Posterior cingulate gyrus (tissue), 11 donors: Measurements from ENCODE around the gene SEC61B.

Source experiments
- DNase-seq, 10 donors: peaks; one replicate each; pipeline versions ENCODE4 v3.0.0 to v3.0.0-alpha.2; 2020 to 2021; ENCODE audit warnings: mixed read lengths in 3 of 10
- intact Hi-C: fragments of 100-400 bp; cut with DNase I; formaldehyde crosslinking; loops from one replicate; pipeline ENCODE4 v1.15.1; 2023

Gene SEC61B

GRCh38 chr9:99221621-99222415 is at the start of gene SEC61B, which contains the start of gene ALG2:
SEC61B (plus strand) TSS chr9:99222282; CDS start chr9:99222364, 82 bp downstream.
ALG2 (minus strand) TSS chr9:99221942; CDS start chr9:99221894, 48 bp downstream.
- intact Hi-C loops: loop anchor here (2.0 to 5.0 kb wide), 2 partner anchors 37 to 600 kb away; partner anchors contain the start of gene NR4A3
- peak; percentile 91 to 99 (median 94) for DNase-seq

DNA sequence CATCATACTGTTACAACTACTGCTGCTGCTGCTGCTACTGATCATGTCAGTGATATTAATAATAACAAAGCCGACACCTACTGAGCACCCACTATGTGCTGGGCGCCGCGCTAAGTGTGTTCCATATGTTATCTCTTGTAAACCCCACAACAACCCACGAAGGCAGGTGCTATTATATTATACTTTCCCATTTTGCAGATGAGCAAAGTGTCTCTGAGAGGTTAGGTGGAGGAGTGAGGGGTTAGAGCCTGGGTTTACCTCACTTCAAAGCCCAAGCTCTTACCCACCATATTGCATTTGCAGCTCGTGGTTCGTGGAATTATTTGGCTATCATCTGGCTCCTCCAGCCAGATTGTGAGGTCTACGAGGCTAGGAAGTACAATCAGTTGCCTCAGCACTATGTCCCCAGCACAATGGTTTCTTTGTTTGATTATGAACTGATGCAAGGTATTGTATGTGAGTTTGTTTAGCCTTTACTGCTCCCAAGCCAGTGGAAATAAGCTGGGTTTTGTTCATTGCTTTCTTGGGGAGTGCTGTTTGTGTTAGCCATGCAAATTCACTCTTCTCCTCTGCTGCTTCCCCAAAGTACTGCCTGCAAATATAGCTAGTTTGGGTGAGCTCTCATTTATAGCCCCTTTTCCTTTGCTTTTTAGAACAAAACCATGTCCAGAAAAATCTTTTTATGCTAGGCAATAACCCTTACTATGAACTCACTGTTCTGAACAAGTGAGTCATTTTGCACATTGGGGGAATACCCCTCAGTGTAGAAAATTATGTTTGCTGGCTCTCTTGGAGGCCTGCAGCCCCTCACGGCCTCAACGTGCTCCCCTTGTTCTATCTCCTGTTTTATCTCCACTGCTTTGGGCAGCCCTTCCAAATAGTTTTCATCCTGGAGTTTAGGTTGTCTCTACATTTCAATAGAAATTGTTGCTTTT is 48.2 kb upstream of the SEC61B start:
- DNase-seq: no peak
- intact Hi-C loops: no loop called here

GRCh38 chr9:99176527-99177013 is 45.5 kb upstream of the SEC61B start:
- DNase-seq: no peak
- intact Hi-C loops: no loop called here

GRCh38 chr9:99177576-99178366 is 44.3 kb upstream of the SEC61B start:
- intact Hi-C loops: no loop called here
- DNase-seq: no peak

DNA sequence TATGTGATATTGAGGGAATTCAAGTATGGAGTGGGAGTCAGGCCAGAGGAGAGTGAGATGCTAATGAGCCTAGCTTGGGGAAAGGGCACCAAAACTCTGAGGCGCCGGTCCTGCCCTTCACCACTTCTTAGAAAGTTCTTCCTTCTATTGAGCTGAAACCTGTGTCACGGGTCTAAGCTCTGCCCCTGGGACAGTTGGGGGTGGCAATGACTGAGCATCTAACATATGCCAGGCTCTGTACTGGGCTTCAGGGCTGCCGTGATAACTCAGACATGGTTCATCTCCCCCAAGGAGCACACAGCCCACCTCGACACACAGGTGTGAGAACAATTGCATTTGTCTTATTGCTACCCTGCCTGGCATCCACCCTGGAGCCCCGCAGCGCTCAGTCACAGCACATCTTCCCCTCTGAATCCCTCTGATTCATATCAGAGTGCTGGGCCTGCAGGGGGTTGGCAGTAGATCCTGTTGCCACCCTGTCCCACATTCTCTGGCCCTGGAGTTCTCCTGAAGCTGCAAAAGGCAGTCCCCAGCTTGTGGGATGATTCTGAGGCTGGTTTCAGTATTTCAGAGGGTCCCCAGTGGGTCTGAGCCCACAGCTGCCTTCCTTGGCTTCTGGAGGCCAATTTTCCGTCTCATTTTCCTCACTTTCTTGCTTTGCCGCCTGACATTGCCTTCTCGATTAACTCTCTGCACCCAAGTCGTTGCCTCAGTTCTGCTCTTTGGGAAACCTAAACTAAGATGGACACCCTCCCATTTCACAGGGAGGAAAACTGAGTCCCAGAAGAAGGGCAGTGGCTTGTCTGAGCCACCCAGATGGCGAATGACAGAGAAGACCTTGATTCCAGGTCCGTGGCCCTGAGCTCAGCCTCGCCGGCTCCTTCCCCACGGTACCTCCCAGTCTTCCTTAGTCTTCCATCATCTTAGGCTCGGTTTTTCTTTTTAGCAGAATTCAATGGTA is 42.9 kb upstream of the SEC61B start:
- DNase-seq: no peak
- intact Hi-C loops: no loop called here

GRCh38 chr9:99180199-99180598 is 41.9 kb upstream of the SEC61B start:
- DNase-seq: no peak
- intact Hi-C loops: loop anchor here (5.0 to 10.0 kb wide), 2 partner anchors 85 to 1142 kb away; no protein-coding TSS in a partner anchor

GRCh38 chr9:99180662-99181061 is 41.4 kb upstream of the SEC61B start:
- no peak for DNase-seq
- intact Hi-C loops: loop anchor here (5.0 to 10.0 kb wide), 2 partner anchors 84 to 1142 kb away; no protein-coding TSS in a partner anchor

GRCh38 chr9:99181206-99181605 is 40.9 kb upstream of the SEC61B start:
- intact Hi-C loops: loop anchor here (5.0 to 10.0 kb wide), 2 partner anchors 84 to 1141 kb away; no protein-coding TSS in a partner anchor
- DNase-seq: no peak

DNA sequence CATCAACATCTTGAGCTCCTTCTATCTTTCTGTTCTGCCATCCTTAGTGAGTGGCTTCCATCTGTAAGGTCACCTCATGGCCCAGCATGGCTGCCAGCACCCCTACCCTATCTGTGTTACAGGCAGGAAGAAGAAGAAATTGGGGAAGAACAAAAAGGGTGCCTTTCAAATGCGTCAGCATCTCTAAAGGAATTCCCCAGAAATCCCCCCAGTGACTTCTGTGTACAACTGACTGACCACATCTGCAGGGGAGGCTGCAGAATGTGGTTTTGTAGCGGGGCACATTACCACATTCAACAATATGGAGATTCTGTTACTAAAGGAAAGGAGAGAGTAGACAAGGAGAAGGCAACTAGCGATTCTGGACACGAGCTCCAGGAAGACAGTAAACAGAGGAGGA is 40.5 kb upstream of the SEC61B start:
- no peak for DNase-seq
- intact Hi-C loops: loop anchor here (5.0 to 10.0 kb wide), 2 partner anchors 83 to 1141 kb away; no protein-coding TSS in a partner anchor

DNA sequence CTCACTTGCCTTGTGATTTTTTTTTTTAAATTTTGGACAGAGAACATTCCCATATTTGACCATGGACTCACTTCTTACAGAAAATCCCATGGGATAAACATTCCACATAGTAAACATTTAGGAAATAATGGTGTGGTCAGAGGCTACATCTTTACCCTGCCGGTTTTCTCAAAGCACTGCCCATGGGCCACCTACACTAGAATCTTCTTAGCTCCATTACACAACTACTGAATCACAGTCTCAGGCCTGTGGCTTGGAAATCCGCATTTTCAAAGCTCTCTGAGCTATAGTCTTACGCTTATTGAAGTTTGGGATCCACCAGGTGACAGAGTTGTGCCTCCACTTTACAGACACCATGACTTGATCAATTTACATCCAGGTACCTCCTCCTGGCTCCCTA is 39.7 kb upstream of the SEC61B start:
- intact Hi-C loops: loop anchor here (5.0 to 10.0 kb wide), 2 partner anchors 82 to 1140 kb away; no protein-coding TSS in a partner anchor
- no peak for DNase-seq

DNA sequence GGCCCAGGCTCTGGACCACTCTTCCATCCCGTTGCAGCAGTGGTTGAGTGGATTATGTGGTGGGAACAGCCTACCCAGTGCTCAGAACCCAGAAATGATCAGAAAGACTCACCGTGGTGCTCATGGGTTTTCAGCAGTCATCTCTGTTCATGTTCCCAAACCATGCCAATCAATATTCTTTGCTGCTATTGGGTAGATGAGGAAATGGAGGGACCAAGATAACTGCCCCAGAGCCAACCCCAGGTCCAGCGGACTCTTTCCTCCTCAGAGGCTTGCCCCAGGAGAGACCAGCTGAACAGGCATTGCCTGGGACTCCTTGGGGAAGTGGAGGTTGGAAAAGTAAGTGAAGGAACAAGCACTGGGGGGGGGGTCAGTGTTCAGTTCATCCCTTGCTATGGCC is 38.5 kb upstream of the SEC61B start:
- intact Hi-C loops: loop anchor here (2.0 to 10.0 kb wide), 3 partner anchors 37 to 1139 kb away; partner anchors contain the start of gene ALG2
- no peak for DNase-seq

DNA sequence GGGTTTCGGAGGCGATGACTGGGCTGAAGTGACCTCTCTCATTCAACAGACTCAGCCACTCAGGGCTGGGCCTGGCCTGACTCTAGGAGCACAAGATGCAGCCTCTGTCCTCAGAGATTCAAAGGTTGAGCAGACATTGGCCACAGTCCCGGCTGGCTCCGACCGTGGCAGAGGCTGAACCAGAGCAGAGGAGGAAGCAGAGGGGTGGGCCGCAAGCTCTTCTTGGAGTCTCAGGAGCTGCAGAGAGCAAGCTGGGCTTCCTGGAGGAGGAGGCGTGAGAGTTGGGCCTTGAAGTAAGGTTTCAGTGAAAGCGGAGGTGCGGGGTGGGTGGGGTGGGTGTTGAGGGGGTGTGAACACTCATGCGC is 38.0 kb upstream of the SEC61B start:
- intact Hi-C loops: loop anchor here (2.0 to 10.0 kb wide), 3 partner anchors 37 to 1138 kb away; partner anchors contain the start of gene ALG2
- DNase-seq: no peak

DNA sequence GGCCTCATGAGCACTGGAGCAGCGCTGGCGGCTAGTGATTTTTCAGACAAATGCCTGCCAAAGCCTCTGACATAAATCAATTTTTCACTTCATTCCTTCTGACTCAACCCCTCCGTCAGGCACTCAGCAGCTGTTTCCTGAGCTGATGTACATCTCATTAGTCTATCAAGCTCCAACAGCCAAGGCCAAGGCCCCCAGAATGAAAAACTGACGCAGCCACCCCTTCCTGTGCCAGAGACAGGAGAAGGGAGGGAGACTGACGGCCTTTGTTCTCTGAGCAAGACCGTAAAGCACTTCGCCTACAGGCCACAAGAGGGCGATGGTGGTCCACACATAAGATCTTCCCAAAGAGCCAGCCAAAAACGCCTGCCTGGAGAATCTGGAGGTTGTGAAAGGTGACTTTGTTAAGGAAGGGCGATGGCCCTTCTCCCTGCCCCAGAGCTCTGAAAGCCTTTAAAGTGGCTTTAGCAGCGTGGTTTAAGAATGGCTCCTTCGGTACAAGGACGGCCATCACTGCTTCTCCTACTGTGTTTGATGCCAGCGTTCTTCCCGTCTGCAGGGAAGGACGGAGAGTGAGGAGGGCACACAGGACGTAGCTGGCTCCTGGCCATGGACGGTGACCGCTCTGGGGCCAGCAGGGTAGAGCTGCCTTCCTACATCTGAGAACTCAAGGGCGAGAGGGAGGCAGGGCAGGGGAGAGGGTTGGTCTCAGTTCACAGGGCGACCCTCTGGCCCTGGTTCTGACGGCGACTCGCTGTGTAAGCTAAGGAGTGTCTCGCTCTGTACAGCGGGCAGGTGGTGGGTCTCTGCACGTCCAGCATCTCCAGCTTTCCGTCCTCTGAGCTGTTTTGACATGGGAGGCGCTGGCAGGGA is 37.4 kb upstream of the SEC61B start:
- DNase-seq: peak; percentile 74 to 98 (median 88)
- intact Hi-C loops: loop anchor here (2.0 to 10.0 kb wide), 3 partner anchors 36 to 1138 kb away; partner anchors contain the start of gene ALG2

DNA sequence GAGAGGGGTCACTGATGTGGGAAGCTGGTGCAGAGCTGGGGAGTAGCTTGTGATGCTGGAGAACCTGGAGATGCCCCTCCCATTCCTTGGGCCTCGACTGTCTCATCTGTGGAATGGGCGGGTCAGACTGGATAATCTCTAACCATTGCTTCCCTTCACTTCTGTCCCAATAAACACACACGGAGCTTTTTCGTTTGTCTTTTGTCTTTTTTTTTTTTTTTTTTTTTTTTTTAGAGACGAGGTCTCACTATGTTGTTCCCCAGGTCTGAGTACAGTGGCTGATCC is 36.8 kb upstream of the SEC61B start:
- intact Hi-C loops: loop anchor here (2.0 to 10.0 kb wide), 2 partner anchors 36 to 80 kb away; partner anchors contain the start of gene ALG2
- DNase-seq: no peak

DNA sequence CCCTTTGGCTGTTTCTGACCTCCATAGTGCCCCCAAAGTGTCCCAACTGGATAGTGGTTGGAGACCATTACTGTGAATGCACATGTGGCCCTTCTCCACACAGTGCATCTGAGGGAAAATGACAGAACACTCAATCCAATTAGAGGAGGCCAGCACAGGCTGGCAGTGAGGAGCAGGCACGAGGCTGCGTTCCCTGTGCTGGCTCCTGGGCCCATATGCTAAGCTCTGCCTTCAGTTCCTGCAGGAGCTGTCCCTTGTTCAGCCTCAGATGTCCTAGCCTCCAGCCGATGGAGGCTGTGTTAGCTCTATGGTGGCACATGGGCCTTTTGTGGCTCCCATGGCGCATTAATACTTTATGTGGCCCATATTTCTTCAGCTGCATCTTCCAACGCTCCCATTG is 36.1 kb upstream of the SEC61B start:
- no peak for DNase-seq
- intact Hi-C loops: loop anchor here (2.0 to 10.0 kb wide), 2 partner anchors 35 to 79 kb away; partner anchors contain the start of gene ALG2

- intact Hi-C loops: loop anchor here (10.0 kb wide), 1 partner anchor 77 kb away; no protein-coding TSS in a partner anchor
- DNase-seq: no peak
Observed at GRCh38 chr9:99187311-99187710, 34.8 kb upstream of the SEC61B start.

DNA sequence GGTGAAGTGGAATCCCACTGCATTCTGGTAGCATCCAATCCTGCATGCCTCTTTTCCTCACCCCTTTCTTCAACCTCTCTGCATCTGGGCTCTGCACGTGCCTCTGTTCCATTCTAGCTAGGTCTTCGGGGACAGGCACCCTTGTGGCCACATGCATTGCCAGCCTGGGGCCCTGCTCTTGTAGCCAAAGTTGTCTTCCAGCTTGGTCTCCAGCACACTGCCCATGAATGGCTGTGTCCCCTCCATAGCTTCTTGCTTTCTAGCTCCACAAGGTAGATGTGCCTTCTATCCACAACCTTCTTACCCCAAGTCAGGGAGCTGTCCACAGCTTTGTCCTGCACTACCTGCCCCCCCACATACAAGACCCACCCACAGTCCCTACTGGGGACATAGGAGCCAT is 32.9 kb upstream of the SEC61B start:
- intact Hi-C loops: loop anchor here (10.0 kb wide), 1 partner anchor 76 kb away; no protein-coding TSS in a partner anchor
- no peak for DNase-seq
